Neural cell (in vitro differentiated cells): ENCODE data around the gene QPCT. TPM values are rescaled to one million over a fixed set of nuclear protein-coding genes. Genes with fewer than 3 reads are reported as not detected.

Experiments used
- H2AFZ ChIP-seq: fragments of 200-600, 300-800 bp; sonication (generic), shearing (Covaris generic); 2 replicates; pipeline ENCODE4 v1.6.0; 2014; ENCODE audit warnings: low read depth, mild to moderate bottlenecking, antibody characterized with exemption, low read length, moderate library complexity
- H3F3A ChIP-seq: fragments of 200-600 bp; shearing (Covaris generic); 2 replicates; pipeline ENCODE4 v1.6.1; 2016; ENCODE audit warnings: mild to moderate bottlenecking, moderate library complexity, mixed read lengths, antibody characterized with exemption, low read length; ENCODE audit not compliant: insufficient read depth, poor library complexity, severe bottlenecking
- H3K27ac ChIP-seq: fragments of 200-600, 300-800 bp; sonication (generic), shearing (Covaris generic); 2 replicates; pipeline ENCODE4 v1.5.1; 2014; ENCODE audit warnings: mild to moderate bottlenecking, low read length, moderate library complexity
- H3K27me3 ChIP-seq: fragments of 300-800, 200-600 bp; sonication (generic), shearing (Covaris generic); 2 replicates; pipeline ENCODE4 v1.6.0; 2014; ENCODE audit warnings: mild to moderate bottlenecking, low read depth, low read length, moderate library complexity; ENCODE audit not compliant: insufficient read depth
- H3K36me3 ChIP-seq: fragments of 300-800, 200-600 bp; sonication (generic), shearing (Covaris generic); 2 replicates; pipeline ENCODE4 v1.5.1; 2014; ENCODE audit warnings: mild to moderate bottlenecking, antibody characterized with exemption, low read length, moderate library complexity; ENCODE audit not compliant: insufficient read depth
- H3K4me2 ChIP-seq: fragments of 300-800, 200-600 bp; sonication (generic), shearing (Covaris generic); 2 replicates; pipeline ENCODE4 v1.6.0; 2014; ENCODE audit warnings: mild to moderate bottlenecking, low read length
- H3K4me3 ChIP-seq: fragments of 300-800, 200-600 bp; sonication (generic), shearing (Covaris generic); 2 replicates; pipeline ENCODE4 v1.5.1; 2014; ENCODE audit warnings: mild to moderate bottlenecking, low read length, moderate library complexity
- H3K79me2 ChIP-seq: fragments of 200-600 bp; shearing (Covaris generic); replicated peaks from 2 replicates; pipeline ENCODE4 v1.6.0; 2014; ENCODE audit warnings: mild to moderate bottlenecking, low read length, moderate library complexity; ENCODE audit not compliant: insufficient read depth
- H3K9ac ChIP-seq: fragments of 300-800, 200-600 bp; sonication (generic), shearing (Covaris generic); 2 replicates; pipeline ENCODE4 v1.6.1; 2016; ENCODE audit warnings: mild to moderate bottlenecking, low read length, mixed read lengths
- H3K9me2 ChIP-seq: fragments of 200-600 bp; shearing (Covaris generic); 2 replicates; pipeline ENCODE4 v1.6.1; 2016; ENCODE audit warnings: mild to moderate bottlenecking, low read length, mixed read lengths; ENCODE audit not compliant: insufficient read depth
- H3K9me3 ChIP-seq: fragments of 200-600, 300-800 bp; sonication (generic), shearing (Covaris generic); 2 replicates; pipeline ENCODE4 v1.6.1; 2016; ENCODE audit warnings: mild to moderate bottlenecking, mixed run types, low read length, moderate library complexity, mixed read lengths
- H4K20me1 ChIP-seq: fragments of 200-600 bp; shearing (Covaris generic); 2 replicates; pipeline ENCODE4 v1.6.1; 2016; ENCODE audit warnings: mild to moderate bottlenecking, mixed run types; ENCODE audit not compliant: insufficient read depth
- CTCF ChIP-seq: fragments of 450-650 bp; IDR thresholded peaks from 2 replicates; pipeline ENCODE4 v1.5.1; 2014; ENCODE audit warnings: antibody characterized with exemption, mild to moderate bottlenecking, moderate library complexity; ENCODE audit not compliant: poor library complexity, severe bottlenecking
- EP300 ChIP-seq: fragments of 450-650 bp; conservative IDR thresholded peaks from 2 replicates; pipeline ENCODE4 v1.6.1; 2014; ENCODE audit warnings: antibody characterized with exemption, mild to moderate bottlenecking, moderate library complexity; ENCODE audit not compliant: poor library complexity, severe bottlenecking
- EZH2 ChIP-seq: fragments of 200-600, 300-800 bp; shearing (Covaris generic), sonication (generic); IDR thresholded peaks from 2 replicates; pipeline ENCODE4 v1.6.1; 2014; ENCODE audit warnings: antibody characterized with exemption, low read length, borderline replicate concordance, mild to moderate bottlenecking; ENCODE audit not compliant: insufficient read depth, poor library complexity, severe bottlenecking
- MXI1 ChIP-seq: fragments of 450-650 bp; conservative IDR thresholded peaks from 2 replicates; pipeline ENCODE4 v1.6.1; 2014; ENCODE audit warnings: antibody characterized with exemption, mild to moderate bottlenecking; ENCODE audit not compliant: poor library complexity, severe bottlenecking
- POLR2AphosphoS5 ChIP-seq: IDR thresholded peaks from 2 replicates; pipeline ENCODE4 v1.6.1; 2012
- RAD21 ChIP-seq: fragments of 450-650 bp; conservative IDR thresholded peaks from 2 replicates; pipeline ENCODE4 v1.6.1; 2014; ENCODE audit warnings: antibody characterized with exemption, mild to moderate bottlenecking, moderate library complexity
- REST ChIP-seq: IDR thresholded peaks from 2 replicates; pipeline ENCODE4 v1.6.1; 2012; ENCODE audit warnings: borderline replicate concordance
- SMC3 ChIP-seq: fragments of 450-650 bp; conservative IDR thresholded peaks from 2 replicates; pipeline ENCODE4 v1.6.1; 2014; ENCODE audit warnings: antibody characterized with exemption, mild to moderate bottlenecking, moderate library complexity; ENCODE audit not compliant: poor library complexity
- TAF1 ChIP-seq: IDR thresholded peaks from 2 replicates; pipeline ENCODE4 v1.6.1; 2012; ENCODE audit warnings: low read depth
- polyA plus RNA-seq: library from polyadenylated mRNA; depleted of rRNA; stranded (reverse); fragments of >200 nt; gene quantifications from 2 replicates; pipeline ENCODE4 v1.2.3, GENCODE V29; 2014

The QPCT gene
- polyA plus RNA-seq, 1 donor from 2014 or later = 2.3 TPM

GRCh38 chr2:37343537-37344434 lies 644 bp upstream of the QPCT start:
- TF ChIP-seq REST (no peak), MXI1 (no peak), CTCF (peak; percentile 14)
- Histone ChIP-seq H3K27ac (no peak overlapping the region), H3K4me2 (no peak overlapping the region)

GRCh38 chr2:37348155-37348554 lies 3.7 kb downstream of the QPCT start:
- no peaks in the 10 kb centered on the region for H3K9me2 ChIP-seq
- H3K4me3 ChIP-seq = no peak overlapping the region
- no peaks in the 10 kb centered on the region for H3F3A ChIP-seq
- no peaks in the 10 kb centered on the region for H3K79me2 ChIP-seq
- no peaks in the 10 kb centered on the region for H4K20me1 ChIP-seq
- no peaks in the 10 kb centered on the region for H3K9me3 ChIP-seq
- H3K4me2 ChIP-seq = no peak overlapping the region
- TF ChIP-seq EP300 (no peak), TAF1 (no peak), CTCF (no peak), RAD21 (no peak), POLR2AphosphoS5 (no peak), EZH2 (no peak), REST (no peak), MXI1 (no peak), SMC3 (no peak)
- no peak overlapping the region for H3K9ac ChIP-seq
- peaks cover 20% of the 10 kb centered on the region for H3K27me3 ChIP-seq
- H3K36me3 ChIP-seq = no peaks in the 10 kb centered on the region
- no peak overlapping the region for H3K27ac ChIP-seq
- no peak overlapping the region for H2AFZ ChIP-seq

More at GRCh38 chr2:37343537-37344434, 644 bp upstream of the QPCT start:
- Histone ChIP-seq H3K9ac (no peak overlapping the region), H3F3A (no peaks in the 10 kb centered on the region), H3K79me2 (no peaks in the 10 kb centered on the region), H2AFZ (no peak overlapping the region), H3K27me3 (peaks cover 20% of the 10 kb centered on the region), H3K4me3 (peak overlapping the region; percentile 51), H3K36me3 (no peaks in the 10 kb centered on the region), H3K9me2 (no peaks in the 10 kb centered on the region), H4K20me1 (no peaks in the 10 kb centered on the region), H3K9me3 (no peaks in the 10 kb centered on the region)
